GM18909 (cell line): ENCODE data around the gene TRIM6.
"Not testable (repeated sequence)": the region's sequence is repeated elsewhere in the genome, so short reads cannot be mapped to it uniquely, and the experiment has no call there.

Experiments
- ATAC-seq: cut with Tn5 transposase; IDR thresholded peaks from one replicate; pipeline ENCODE4 v1.9.1; 2021; ENCODE audit warnings: mild to moderate bottlenecking; ENCODE audit not compliant: unreplicated experiment, poor library complexity

Gene TRIM6

GRCh38 chr11:5596607-5597201 is at the start of gene TRIM6:
Gene TRIM6 (plus strand): TSS chr11:5596637. CDS start chr11:5596898, 261 bp downstream.
- peak; percentile 51 for ATAC-seq

- peak; percentile 77 for ATAC-seq
Observed at GRCh38 chr11:5547982-5548381, 48.5 kb upstream of the TRIM6 start.

GRCh38 chr11:5548440-5548839 is 48.0 kb upstream of the TRIM6 start, which contains the start of gene OR52H1:
Gene OR52H1 (minus strand): TSS chr11:5548540. CDS start chr11:5545505, 3,035 bp downstream.
- ATAC-seq = no peak

- peak; percentile 71 for ATAC-seq
Observed at GRCh38 chr11:5550440-5551095, 45.9 kb upstream of the TRIM6 start.

- ATAC-seq = no peak
Observed at GRCh38 chr11:5553343-5553742, 43.1 kb upstream of the TRIM6 start.

GRCh38 chr11:5556596-5557188 is 39.7 kb upstream of the TRIM6 start:
- ATAC-seq = no peak

- no peak for ATAC-seq
Observed at GRCh38 chr11:5557751-5558150, 38.7 kb upstream of the TRIM6 start.

- ATAC-seq = no peak
Observed at GRCh38 chr11:5564259-5565019, 32.0 kb upstream of the TRIM6 start.

GRCh38 chr11:5574654-5575053 is 21.8 kb upstream of the TRIM6 start:
- no peak for ATAC-seq

- no peak for ATAC-seq
Observed at GRCh38 chr11:5575152-5575551, 21.3 kb upstream of the TRIM6 start.

- ATAC-seq = no peak
Observed at GRCh38 chr11:5577101-5577500, 19.3 kb upstream of the TRIM6 start.

GRCh38 chr11:5580577-5580976 is 15.9 kb upstream of the TRIM6 start, which contains the start of gene OR52B6:
Gene OR52B6 (plus strand): TSS chr11:5580877. CDS start chr11:5580877, 0 bp downstream.
- ATAC-seq = no peak

- ATAC-seq = no peak
Observed at GRCh38 chr11:5581014-5581413, 15.4 kb upstream of the TRIM6 start.

GRCh38 chr11:5584458-5584857 is 12.0 kb upstream of the TRIM6 start:
- not testable (repeated sequence) for ATAC-seq

GRCh38 chr11:5589906-5590305 is 6.5 kb upstream of the TRIM6 start:
- not testable (repeated sequence) for ATAC-seq

GRCh38 chr11:5591613-5592012 is 4.8 kb upstream of the TRIM6 start:
- ATAC-seq = no peak

- ATAC-seq = no peak
Observed at GRCh38 chr11:5592615-5593014, 3.8 kb upstream of the TRIM6 start.

- ATAC-seq = no peak
Observed at GRCh38 chr11:5593146-5593545, 3.3 kb upstream of the TRIM6 start.

- ATAC-seq = no peak
Observed at GRCh38 chr11:5597953-5598352, 1.5 kb downstream of the TRIM6 start.

- ATAC-seq = peak; percentile 89
Observed at GRCh38 chr11:5600374-5600851, 4.0 kb downstream of the TRIM6 start.

- not testable (repeated sequence) for ATAC-seq
Observed at GRCh38 chr11:5602791-5603190, 6.4 kb downstream of the TRIM6 start.
